SH-SY5Y (cell line): Measurements from ENCODE around the gene DSCAML1.

Source experiments
- GATA2 ChIP-seq: IDR thresholded peaks from 2 replicates; pipeline ENCODE4 v1.6.1; 2011; ENCODE audit warnings: mild to moderate bottlenecking, low read depth, low read length
- GATA3 ChIP-seq: IDR thresholded peaks from 2 replicates; pipeline ENCODE4 v1.6.1; 2011; ENCODE audit warnings: low read depth, mild to moderate bottlenecking, low read length, moderate library complexity

DSCAML1 gene

GRCh38 chr11:117391181-117391580, 405.8 kb downstream of the DSCAML1 start:
- TF ChIP-seq GATA2 = no peak
- no peak for TF ChIP-seq GATA3

- TF ChIP-seq GATA2 (no peak), GATA3 (no peak)
These were observed 406.3 kb downstream of the DSCAML1 start for GRCh38 chr11:117390743-117391142.

GRCh38 chr11:117387992-117388755, 408.8 kb downstream of the DSCAML1 start:
- TF ChIP-seq GATA3 (no peak), GATA2 (no peak)

- TF ChIP-seq GATA3 (no peak), GATA2 (no peak)
These were observed 411.1 kb downstream of the DSCAML1 start for GRCh38 chr11:117385906-117386305.

- TF ChIP-seq GATA3 = no peak
- TF ChIP-seq GATA2 = no peak
These were observed 411.5 kb downstream of the DSCAML1 start for GRCh38 chr11:117385471-117385870.

GRCh38 chr11:117384045-117384444, 413.0 kb downstream of the DSCAML1 start:
- TF ChIP-seq GATA3 (no peak), GATA2 (no peak)

GRCh38 chr11:117382746-117383145, 414.3 kb downstream of the DSCAML1 start:
- TF ChIP-seq GATA2 = no peak
- TF ChIP-seq GATA3 = no peak

GRCh38 chr11:117381481-117382387, 415.3 kb downstream of the DSCAML1 start:
- no peak for TF ChIP-seq GATA3
- no peak for TF ChIP-seq GATA2

- no peak for TF ChIP-seq GATA3
- TF ChIP-seq GATA2 = no peak
These were observed 416.3 kb downstream of the DSCAML1 start for GRCh38 chr11:117380676-117381075.

GRCh38 chr11:117378976-117379865, 417.8 kb downstream of the DSCAML1 start:
- TF ChIP-seq GATA3 = no peak
- no peak for TF ChIP-seq GATA2
